Smooth muscle cell (in vitro differentiated cells): Measurements from ENCODE around the gene ZNF189. TPM values are rescaled to one million over a fixed set of nuclear protein-coding genes. Genes with fewer than 3 reads are reported as not detected.

Experiments
- DNase-seq: peaks from one replicate; lab custom pipeline; 2025; ENCODE audit not compliant: unreplicated experiment; lab: John Stamatoyannopoulos, UW
- H2AFZ ChIP-seq: fragments of 200-600 bp; sonication (generic); 2 replicates; pipeline ENCODE4 v1.6.0; 2016; ENCODE audit warnings: antibody characterized with exemption, low read depth, mild to moderate bottlenecking
- H3F3A ChIP-seq: fragments of 200-600 bp; sonication (generic); 2 replicates; pipeline ENCODE4 v1.6.0; 2017; ENCODE audit warnings: antibody characterized with exemption, low read depth
- H3K27ac ChIP-seq: fragments of 200-600 bp; sonication (generic); 2 replicates; pipeline ENCODE4 v1.5.1; 2016; ENCODE audit warnings: low read depth, mild to moderate bottlenecking
- H3K27me3 ChIP-seq: fragments of 200-600 bp; sonication (generic); 2 replicates; pipeline ENCODE4 v1.6.1; 2016; ENCODE audit warnings: low read depth, mild to moderate bottlenecking
- H3K36me3 ChIP-seq: fragments of 200-600 bp; sonication (generic); 2 replicates; pipeline ENCODE4 v1.5.1; 2016; ENCODE audit warnings: low read depth
- H3K4me1 ChIP-seq: fragments of 200-600 bp; sonication (generic); 2 replicates; pipeline ENCODE4 v1.5.1; 2016; ENCODE audit warnings: low read depth
- H3K4me2 ChIP-seq: fragments of 200-600 bp; sonication (generic); 2 replicates; pipeline ENCODE4 v1.6.0; 2016; ENCODE audit warnings: mild to moderate bottlenecking
- H3K4me3 ChIP-seq: fragments of 200-600 bp; sonication (generic); 2 replicates; pipeline ENCODE4 v1.5.1; 2016; ENCODE audit warnings: mild to moderate bottlenecking
- H3K79me2 ChIP-seq: fragments of 200-600 bp; sonication (generic); 2 replicates; pipeline ENCODE4 v1.6.0; 2016; ENCODE audit warnings: low read depth, mild to moderate bottlenecking
- H3K9ac ChIP-seq: fragments of 200-600 bp; sonication (generic); 2 replicates; pipeline ENCODE4 v1.6.0; 2016; ENCODE audit warnings: low read depth
- H3K9me3 ChIP-seq: fragments of 200-600 bp; sonication (generic); replicated peaks from 2 replicates; pipeline ENCODE4 v1.5.1; 2016; ENCODE audit warnings: low read depth
- H4K20me1 ChIP-seq: fragments of 200-600 bp; sonication (generic); 2 replicates; pipeline ENCODE4 v1.6.0; 2016; ENCODE audit warnings: low read depth
- WGBS: methylation state at CpG from one replicate; pipeline ENCODE4 v1.1.7; 2016; ENCODE audit warnings: low lambda C conversion rate; 5-methylcytosine and 5-hydroxymethylcytosine counted together
- polyA plus RNA-seq: library from polyadenylated mRNA; unstranded; fragments of >200 nt; fragmentation: Nextera tagmentation; extraction: Ambion mirVana; gene quantifications from 2 replicates; pipeline ENCODE4 v1.2.1, GENCODE V29; 2016
- total RNA-seq: library from RNA; depleted of rRNA; stranded (reverse); fragments of >200 nt; gene quantifications from 2 replicates; pipeline ENCODE4 v1.2.3, GENCODE V29; 2014
- TF ChIP-seq, protein P1 (sequence below): fragments of 200-600 bp; sonication (generic); IDR thresholded peaks from 2 replicates; pipeline ENCODE4 v1.5.1; 2017; ENCODE audit warnings: borderline replicate concordance, mild to moderate bottlenecking, antibody characterized with exemption; ENCODE audit not compliant: insufficient read depth, poor library complexity, severe bottlenecking

ZNF189 gene
- total and polyA plus RNA-seq, 2 experiments from 2014 or later = 2.7 to 12.9 TPM

DNA sequence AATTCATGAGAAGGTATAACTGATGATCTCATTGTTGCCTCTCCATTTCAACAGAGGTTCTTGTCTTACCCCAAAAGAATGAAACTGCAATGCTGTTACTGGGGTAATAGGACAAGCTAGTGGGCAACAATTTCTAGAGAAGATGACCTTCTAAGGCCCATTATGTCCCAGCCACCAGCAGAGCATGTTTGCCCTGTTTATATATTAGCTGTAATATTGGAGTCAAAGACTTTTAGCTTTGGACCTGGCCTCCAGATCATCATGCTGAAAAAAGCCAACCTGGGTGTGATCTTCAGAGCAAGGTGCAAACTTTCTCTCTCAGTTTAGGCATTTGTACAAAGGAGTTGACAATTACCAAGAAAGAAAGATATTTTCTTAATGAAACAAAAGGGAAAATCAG is 33.5 kb downstream of the ZNF189 start:
- Histone ChIP-seq H3K27me3 (no peaks in the 10 kb centered on the region), H3K27ac (no peak overlapping the region), H3K9ac (no peak overlapping the region)

DNA sequence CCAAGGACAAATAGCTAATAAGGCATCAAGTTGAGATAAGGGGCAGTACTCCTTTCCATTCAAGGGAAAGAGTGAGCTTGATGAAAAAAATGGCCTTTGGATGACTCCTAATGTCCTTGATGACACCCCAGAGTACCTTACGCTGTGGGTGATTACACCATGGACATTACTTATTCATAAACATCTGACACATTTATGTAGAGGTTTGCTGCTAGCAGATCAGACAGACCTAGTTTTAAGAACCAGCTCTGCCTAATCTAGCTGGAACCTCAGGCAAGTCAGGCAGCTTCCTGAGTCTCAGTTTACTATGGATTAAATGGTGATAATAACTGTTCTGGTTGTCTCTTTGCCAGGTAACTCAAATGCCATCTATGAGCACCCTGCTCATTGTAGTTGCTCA is 34.1 kb downstream of the ZNF189 start:
- Histone ChIP-seq H3K4me3 (no peak overlapping the region), H3K4me1 (no peaks in the 10 kb centered on the region), H3K9ac (no peak overlapping the region), H3K27ac (no peak overlapping the region), H3K4me2 (no peak overlapping the region), H3K9me3 (no peaks in the 10 kb centered on the region), H4K20me1 (no peaks in the 10 kb centered on the region), H3K27me3 (no peaks in the 10 kb centered on the region), H3K36me3 (no peaks in the 10 kb centered on the region), H3K79me2 (no peaks in the 10 kb centered on the region), H2AFZ (no peak overlapping the region), H3F3A (no peaks in the 10 kb centered on the region)
- no peak for DNase-seq
- TF ChIP-seq, protein P1, sequence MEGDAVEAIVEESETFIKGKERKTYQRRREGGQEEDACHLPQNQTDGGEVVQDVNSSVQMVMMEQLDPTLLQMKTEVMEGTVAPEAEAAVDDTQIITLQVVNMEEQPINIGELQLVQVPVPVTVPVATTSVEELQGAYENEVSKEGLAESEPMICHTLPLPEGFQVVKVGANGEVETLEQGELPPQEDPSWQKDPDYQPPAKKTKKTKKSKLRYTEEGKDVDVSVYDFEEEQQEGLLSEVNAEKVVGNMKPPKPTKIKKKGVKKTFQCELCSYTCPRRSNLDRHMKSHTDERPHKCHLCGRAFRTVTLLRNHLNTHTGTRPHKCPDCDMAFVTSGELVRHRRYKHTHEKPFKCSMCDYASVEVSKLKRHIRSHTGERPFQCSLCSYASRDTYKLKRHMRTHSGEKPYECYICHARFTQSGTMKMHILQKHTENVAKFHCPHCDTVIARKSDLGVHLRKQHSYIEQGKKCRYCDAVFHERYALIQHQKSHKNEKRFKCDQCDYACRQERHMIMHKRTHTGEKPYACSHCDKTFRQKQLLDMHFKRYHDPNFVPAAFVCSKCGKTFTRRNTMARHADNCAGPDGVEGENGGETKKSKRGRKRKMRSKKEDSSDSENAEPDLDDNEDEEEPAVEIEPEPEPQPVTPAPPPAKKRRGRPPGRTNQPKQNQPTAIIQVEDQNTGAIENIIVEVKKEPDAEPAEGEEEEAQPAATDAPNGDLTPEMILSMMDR = no peak
- WGBS = 88% methylated on average over 1 of the region's 1 CpG

More for the DNA sequence above, 33.5 kb downstream of the ZNF189 start:
- no peaks in the 10 kb centered on the region for H3K79me2 ChIP-seq
- H3K4me2 ChIP-seq = no peak overlapping the region
- H3K9me3 ChIP-seq = no peaks in the 10 kb centered on the region
- DNase-seq = no peak
- no peaks in the 10 kb centered on the region for H4K20me1 ChIP-seq
- H3K4me3 ChIP-seq = no peak overlapping the region
- H3K4me1 ChIP-seq = no peaks in the 10 kb centered on the region
- H3F3A ChIP-seq = no peaks in the 10 kb centered on the region
- H3K36me3 ChIP-seq = no peaks in the 10 kb centered on the region
- no peak overlapping the region for H2AFZ ChIP-seq
- TF ChIP-seq, protein P1 = no peak

DNA sequence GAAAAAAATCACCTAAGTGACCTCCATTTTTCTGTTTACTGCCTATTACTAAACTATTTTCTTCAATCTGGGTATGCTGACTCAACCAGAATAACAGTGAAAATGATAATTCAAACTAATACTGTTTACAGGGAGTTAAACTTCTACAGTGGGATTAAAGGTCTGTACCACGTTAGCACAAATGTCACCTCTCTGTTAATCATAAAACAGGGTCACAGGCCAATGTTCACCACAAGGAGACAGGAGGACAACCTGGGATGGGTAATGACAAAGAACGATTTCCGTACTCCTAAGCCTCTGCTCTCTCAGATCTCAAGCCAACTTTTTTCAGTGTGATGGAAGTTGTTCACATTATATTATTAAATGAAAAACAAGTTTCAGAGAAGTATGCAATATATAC is 34.6 kb downstream of the ZNF189 start:
- 81% methylated on average over 3 of the region's 3 CpGs for WGBS
- Histone ChIP-seq H3F3A (no peaks in the 10 kb centered on the region), H3K27ac (no peak overlapping the region)

DNA sequence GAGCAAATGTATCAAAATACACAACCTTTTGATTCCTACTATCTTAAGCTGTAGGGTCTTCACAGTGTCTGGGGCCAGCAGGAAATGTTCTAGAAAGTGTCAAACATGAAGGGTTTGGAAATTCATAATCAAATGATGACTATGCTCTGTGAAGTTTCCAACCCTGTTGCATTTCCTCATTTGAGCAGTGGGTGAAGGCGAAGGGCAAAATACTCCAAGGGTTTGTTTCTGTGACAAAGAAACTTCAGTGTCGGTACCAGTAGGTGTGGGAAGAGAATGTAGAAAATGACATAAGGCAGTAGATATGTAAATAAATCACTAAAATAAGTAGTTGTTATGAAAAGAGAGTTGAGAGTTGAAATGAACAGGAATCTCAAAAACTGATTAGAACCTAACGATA is 36.3 kb downstream of the ZNF189 start:
- H3K27me3 ChIP-seq = no peaks in the 10 kb centered on the region
- no peaks in the 10 kb centered on the region for H3K36me3 ChIP-seq
- 84% methylated on average over 3 of the region's 3 CpGs for WGBS
- no peaks in the 10 kb centered on the region for H3F3A ChIP-seq
- no peaks in the 10 kb centered on the region for H4K20me1 ChIP-seq
- TF ChIP-seq, protein P1 = no peak
- no peak overlapping the region for H3K9ac ChIP-seq
- no peaks in the 10 kb centered on the region for H3K79me2 ChIP-seq
- H3K27ac ChIP-seq = no peak overlapping the region
- no peak overlapping the region for H2AFZ ChIP-seq
- H3K4me1 ChIP-seq = no peaks in the 10 kb centered on the region
- no peak for DNase-seq
- H3K4me3 ChIP-seq = no peak overlapping the region
- H3K4me2 ChIP-seq = no peak overlapping the region
- H3K9me3 ChIP-seq = no peaks in the 10 kb centered on the region

More for the DNA sequence above, 34.6 kb downstream of the ZNF189 start:
- no peaks in the 10 kb centered on the region for H4K20me1 ChIP-seq
- no peaks in the 10 kb centered on the region for H3K9me3 ChIP-seq
- H2AFZ ChIP-seq = no peak overlapping the region
- DNase-seq = no peak
- no peaks in the 10 kb centered on the region for H3K4me1 ChIP-seq
- no peaks in the 10 kb centered on the region for H3K79me2 ChIP-seq
- H3K36me3 ChIP-seq = no peaks in the 10 kb centered on the region
- TF ChIP-seq, protein P1 = no peak
- no peak overlapping the region for H3K9ac ChIP-seq
- no peaks in the 10 kb centered on the region for H3K27me3 ChIP-seq
- H3K4me2 ChIP-seq = no peak overlapping the region
- no peak overlapping the region for H3K4me3 ChIP-seq
